Sigmoid colon (tissue), 7 donors: ENCODE measurements around the gene BTG3. TPM values are rescaled to one million over a fixed set of nuclear protein-coding genes. Genes with fewer than 3 reads are reported as not detected.
A peak's percentile ranks its signal among the peaks of the same experiment; 100 is the strongest.

Experiments used
- DNase-seq: peaks from one replicate; pipeline ENCODE4 v3.0.0-alpha.2; 2019
- H3K27ac ChIP-seq, 4 donors: fragments of 200-600 bp; sonication (generic); one replicate each; pipeline ENCODE4 v1.5.1; 2016 to 2019; ENCODE audit warnings: mild to moderate bottlenecking in 1 of 4
- H3K27me3 ChIP-seq, 3 donors: fragments of 200-600 bp; sonication (generic); one replicate each; pipeline ENCODE4 v1.5.1; 2019; ENCODE audit warnings: mild to moderate bottlenecking in 1 of 3
- H3K36me3 ChIP-seq, 4 donors: fragments of 200-600 bp; sonication (generic); one replicate each; pipeline ENCODE4 v1.5.1; 2016 to 2019
- H3K4me1 ChIP-seq, 4 donors: fragments of 200-600 bp; sonication (generic); one replicate each; pipeline ENCODE4 v1.5.1; 2017 to 2019
- H3K4me3 ChIP-seq, 4 donors: fragments of 200-600 bp; sonication (generic); one replicate each; pipeline ENCODE4 v1.5.1; 2017 to 2019; ENCODE audit warnings: mild to moderate bottlenecking in 2 of 4, moderate library complexity in 1 of 4
- H3K9me3 ChIP-seq, 4 donors: fragments of 200-600 bp in 3 of 4; sonication (generic) in 3 of 4; one replicate each; pipeline versions ENCODE4 v1.5.1 to v1.6.1; 2013 to 2019
- CTCF ChIP-seq, 4 experiments: fragments of 450-650 bp in 3 of 4; fragments of 200-600 bp in 1 of 4; IDR thresholded peaks; one replicate each; pipeline ENCODE4 v1.5.1; 2016 to 2019; ENCODE audit warnings: antibody characterized with exemption in 4 of 4, mild to moderate bottlenecking in 3 of 4, moderate library complexity in 2 of 4
- EP300 ChIP-seq, 4 donors: sonication (generic); formaldehyde crosslinking; IDR thresholded peaks; one replicate each; pipeline ENCODE4 v1.6.1; 2017; ENCODE audit warnings: antibody characterized with exemption in 4 of 4
- POLR2A ChIP-seq, 2 donors: fragments of 450-650 bp; IDR thresholded peaks; one replicate each; pipeline ENCODE4 v1.6.1; 2016; ENCODE audit warnings: antibody characterized with exemption in 2 of 2, mild to moderate bottlenecking in 2 of 2, moderate library complexity in 2 of 2
- POLR2AphosphoS5 ChIP-seq, 4 donors: sonication (generic); formaldehyde crosslinking; IDR thresholded peaks; one replicate each; pipeline ENCODE4 v1.6.1; 2017; ENCODE audit warnings: antibody characterized with exemption in 4 of 4
- WGBS, 2 donors: extraction: QIAGEN DNeasy Blood & Tissue Kit; methylation state at CpG; one replicate each; pipeline ENCODE4 v1.1.7; 2013; 5-methylcytosine and 5-hydroxymethylcytosine counted together
- intact Hi-C: fragments of 100-400 bp; cut with DNase I; formaldehyde crosslinking; loops from one replicate; pipeline ENCODE4 v1.15.1; 2023
- polyA plus RNA-seq, 3 donors: library from polyadenylated mRNA; stranded (reverse); fragments of 200-250 nt; gene quantifications; one replicate each; pipeline ENCODE4 v1.2.3, GENCODE V29; 2013
- total RNA-seq, 4 donors: library from RNA; depleted of rRNA; stranded (reverse); fragments of >200 nt; gene quantifications; one replicate each; pipeline ENCODE4 v1.1.0, GENCODE V29; 2016
- donor health status: healthy with polysubstance abuse.
- donor health status: Bipolar disorder and iron deficiency.
- donor health status: healthy.

Gene BTG3
- total and polyA plus RNA-seq, 7 donors, result 19.0 to 115 (median 36.1) TPM

GRCh38 chr21:17631195-17631594 is 18.5 kb upstream of the BTG3 start:
- no peak for DNase-seq
- Histone ChIP-seq H3K9me3 (no peaks in the 10 kb centered on the region), H3K27me3 (no peaks in the 10 kb centered on the region), H3K4me1 (no peaks in the 10 kb centered on the region), H3K27ac (no peak overlapping the region), H3K4me3 (no peak overlapping the region), H3K36me3 (no peaks in the 10 kb centered on the region)
- intact Hi-C loops, result no loop called here
- WGBS, 2 donors, result 53 to 61% methylated on average over 4 of the region's 4 CpGs
- TF ChIP-seq EP300 (IDR thresholded peaks at IDR 0.05) (no peak), POLR2AphosphoS5 (IDR thresholded peaks at IDR 0.05) (no peak), CTCF (IDR thresholded peaks at IDR 0.05) (no peak), POLR2A (IDR thresholded peaks at IDR 0.05) (no peak)

- no peaks in the 10 kb centered on the region for H3K36me3 ChIP-seq
- intact Hi-C loops, result no loop called here
- H3K4me3 ChIP-seq, result no peak overlapping the region
Observed at GRCh38 chr21:17622018-17622417, 9.3 kb upstream of the BTG3 start.

GRCh38 chr21:17616831-17617230 is 4.1 kb upstream of the BTG3 start:
- DNase-seq, result no peak
- intact Hi-C loops, result loop anchor here (10.0 kb wide), 1 partner anchor 1882 kb away; no protein-coding TSS in a partner anchor
- TF ChIP-seq POLR2AphosphoS5 (IDR thresholded peaks at IDR 0.05) (peak in 2 of 4 donors; percentile 24 to 36), EP300 (IDR thresholded peaks at IDR 0.05) (no peak)
- H3K27ac ChIP-seq, result no peak overlapping the region
- 94 to 97% methylated on average over 1 of the region's 1 CpG for WGBS, 2 donors
- no peaks in the 10 kb centered on the region for H3K27me3 ChIP-seq
- H3K36me3 ChIP-seq, result no peaks in the 10 kb centered on the region
- no peaks in the 10 kb centered on the region for H3K9me3 ChIP-seq
- H3K4me3 ChIP-seq, result no peak overlapping the region
- peaks cover 0 to 15% (median 8%) of the 10 kb centered on the region in 4 donors for H3K4me1 ChIP-seq

More at GRCh38 chr21:17622018-17622417, 9.3 kb upstream of the BTG3 start:
- Histone ChIP-seq H3K9me3 (no peaks in the 10 kb centered on the region), H3K27ac (no peak overlapping the region), H3K27me3 (no peaks in the 10 kb centered on the region), H3K4me1 (no peaks in the 10 kb centered on the region)
- TF ChIP-seq EP300 (IDR thresholded peaks at IDR 0.05), result no peak
- no peak for TF ChIP-seq POLR2AphosphoS5 (IDR thresholded peaks at IDR 0.05)
- no peak for TF ChIP-seq CTCF (IDR thresholded peaks at IDR 0.05)
- TF ChIP-seq POLR2A (IDR thresholded peaks at IDR 0.05), result no peak
- 15 to 46% methylated on average over 2 of the region's 2 CpGs for WGBS, 2 donors
- DNase-seq, result no peak

GRCh38 chr21:17613242-17613676 is 558 bp upstream of the BTG3 start:
- peaks cover 0 to 31% (median 27%) of the 10 kb centered on the region in 4 donors for H3K4me1 ChIP-seq
- H3K36me3 ChIP-seq, result no peaks in the 10 kb centered on the region
- no peaks in the 10 kb centered on the region for H3K27me3 ChIP-seq
- DNase-seq, result peak; percentile 88
- H3K4me3 ChIP-seq, result peak overlapping the region; percentile 85 to 90 (median 88)
- peak overlapping the region; percentile 94 to 96 (median 96) for H3K27ac ChIP-seq
- intact Hi-C loops, result loop anchor here (5.0 to 10.0 kb wide), 2 partner anchors 204 to 1878 kb away; partner anchors contain the start of gene C21orf91
- WGBS, 2 donors, result 33 to 48% methylated on average over 16 of the region's 16 CpGs
- TF ChIP-seq POLR2AphosphoS5 (IDR thresholded peaks at IDR 0.05) (no peak), EP300 (IDR thresholded peaks at IDR 0.05) (no peak)
- H3K9me3 ChIP-seq, result no peaks in the 10 kb centered on the region

- WGBS, 2 donors, result 0% methylated on average over 50 of the region's 50 CpGs
- Histone ChIP-seq H3K4me3 (peak overlapping the region; percentile 85 to 90 (median 88)), H3K27ac (peak overlapping the region; percentile 94 to 96 (median 96)), H3K9me3 (no peaks in the 10 kb centered on the region), H3K36me3 (no peaks in the 10 kb centered on the region), H3K4me1 (peaks cover 0 to 39% (median 34%) of the 10 kb centered on the region in 4 donors), H3K27me3 (no peaks in the 10 kb centered on the region)
- intact Hi-C loops, result loop anchor here (5.0 to 10.0 kb wide), 2 partner anchors 205 to 1877 kb away; partner anchors contain the start of gene C21orf91
- peak; percentile 70 for DNase-seq
- no peak for TF ChIP-seq POLR2A (IDR thresholded peaks at IDR 0.05)
- TF ChIP-seq POLR2AphosphoS5 (IDR thresholded peaks at IDR 0.05), result no peak
- no peak for TF ChIP-seq EP300 (IDR thresholded peaks at IDR 0.05)
- TF ChIP-seq CTCF (IDR thresholded peaks at IDR 0.05), result no peak
Observed at GRCh38 chr21:17612023-17612564, 607 bp downstream of the BTG3 start.
